ENCODE measurements around the gene PPP4R4. TPM values are rescaled to one million over a fixed set of nuclear protein-coding genes. Genes with fewer than 3 reads are reported as not detected.

The PPP4R4 gene
- total RNA-seq, 2 experiments from 2014 or later = 0.64 to 0.68 TPM

- Mint-ChIP-seq H3K4me3 (no peak overlapping the region), H3K27me3 (peaks cover 10% of the 10 kb centered on the region), H3K9me3 (ENCODE audit: low read depth) (no peaks in the 10 kb centered on the region), H3K27ac (no peak overlapping the region), H3K4me1 (peaks cover 27% of the 10 kb centered on the region), H3K36me3 (no peaks in the 10 kb centered on the region)
- no peak for DNase-seq
- no peak for ATAC-seq
- CTCF ChIA-PET = interaction anchor here (1.8 to 2.2 kb wide), 3 partner anchors 14 to 23 kb away, joined by 5 to 9 read pairs (median 6); no protein-coding TSS in a partner anchor
These were observed 16.9 kb upstream of the PPP4R4 start for GRCh38 chr14:94157197-94157596.

GRCh38 chr14:94158239-94158883 lies 15.8 kb upstream of the PPP4R4 start:
- no peaks in the 10 kb centered on the region for H3K36me3 Mint-ChIP-seq
- DNase-seq (peak; percentile 64), ATAC-seq (peak; percentile 74)
- peaks cover 5% of the 10 kb centered on the region for H3K27me3 Mint-ChIP-seq
- no peaks in the 10 kb centered on the region for H3K9me3 Mint-ChIP-seq (ENCODE audit: low read depth)
- peaks cover 29% of the 10 kb centered on the region for H3K4me1 Mint-ChIP-seq
- H3K27ac Mint-ChIP-seq = peak overlapping the region; percentile 56
- CTCF ChIA-PET = interaction anchor here (1.8 to 2.2 kb wide), 3 partner anchors 16 to 22 kb away, joined by 5 to 9 read pairs (median 6); no protein-coding TSS in a partner anchor
- no peak overlapping the region for H3K4me3 Mint-ChIP-seq

- Mint-ChIP-seq H3K27me3 (peaks cover 2% of the 10 kb centered on the region), H3K4me1 (peaks cover 29% of the 10 kb centered on the region), H3K9me3 (ENCODE audit: low read depth) (no peaks in the 10 kb centered on the region), H3K36me3 (no peaks in the 10 kb centered on the region), H3K4me3 (no peak overlapping the region), H3K27ac (no peak overlapping the region)
- ATAC-seq = no peak
- CTCF ChIA-PET = interaction anchor here (1.3 to 1.9 kb wide), 2 partner anchors 19 to 221 kb away, joined by 5 to 7 read pairs; no protein-coding TSS in a partner anchor
- DNase-seq = no peak
These were observed 13.1 kb upstream of the PPP4R4 start for GRCh38 chr14:94161058-94161457.

- Mint-ChIP-seq H3K27ac (no peak overlapping the region), H3K27me3 (peaks cover 2% of the 10 kb centered on the region), H3K4me1 (peaks cover 29% of the 10 kb centered on the region), H3K4me3 (no peak overlapping the region), H3K36me3 (no peaks in the 10 kb centered on the region), H3K9me3 (ENCODE audit: low read depth) (no peaks in the 10 kb centered on the region)
- CTCF ChIA-PET = interaction anchor here (1.0 to 2.8 kb wide), 5 partner anchors 9 to 222 kb away, joined by 4 to 9 read pairs (median 7); no protein-coding TSS in a partner anchor
- DNase-seq (no peak), ATAC-seq (no peak)
These were observed 12.1 kb upstream of the PPP4R4 start for GRCh38 chr14:94161981-94162380.

- CTCF ChIA-PET = interaction anchor here (0.6 to 2.8 kb wide), 6 partner anchors 8 to 507 kb away, joined by 4 to 9 read pairs (median 6); no protein-coding TSS in a partner anchor
- Mint-ChIP-seq H3K36me3 (no peaks in the 10 kb centered on the region), H3K27ac (no peak overlapping the region), H3K27me3 (no peaks in the 10 kb centered on the region), H3K4me3 (no peak overlapping the region), H3K4me1 (peaks cover 29% of the 10 kb centered on the region), H3K9me3 (ENCODE audit: low read depth) (no peaks in the 10 kb centered on the region)
- ATAC-seq (no peak), DNase-seq (no peak)
These were observed 11.7 kb upstream of the PPP4R4 start for GRCh38 chr14:94162466-94162865.

GRCh38 chr14:94163796-94164195 lies 10.3 kb upstream of the PPP4R4 start:
- DNase-seq (no peak), ATAC-seq (no peak)
- Mint-ChIP-seq H3K36me3 (no peaks in the 10 kb centered on the region), H3K27ac (no peak overlapping the region), H3K9me3 (ENCODE audit: low read depth) (no peaks in the 10 kb centered on the region), H3K4me3 (no peak overlapping the region), H3K27me3 (no peaks in the 10 kb centered on the region), H3K4me1 (peaks cover 16% of the 10 kb centered on the region)
- CTCF ChIA-PET = interaction anchor here (1.4 to 2.8 kb wide), 2 partner anchors 17 to 27 kb away, joined by 4 to 9 read pairs; no protein-coding TSS in a partner anchor

GRCh38 chr14:94164685-94165431 lies 9.3 kb upstream of the PPP4R4 start:
- H3K27ac Mint-ChIP-seq = no peak overlapping the region
- H3K27me3 Mint-ChIP-seq = no peaks in the 10 kb centered on the region
- no peak overlapping the region for H3K4me3 Mint-ChIP-seq
- no peak for DNase-seq
- H3K9me3 Mint-ChIP-seq (ENCODE audit: low read depth) = no peaks in the 10 kb centered on the region
- H3K4me1 Mint-ChIP-seq = peaks cover 12% of the 10 kb centered on the region
- CTCF ChIA-PET = interaction anchor here (0.8 to 1.4 kb wide), 3 partner anchors 9 to 509 kb away, joined by 3 to 4 read pairs (median 3); partner anchors contain the start of gene PPP4R4
- H3K36me3 Mint-ChIP-seq = no peaks in the 10 kb centered on the region
- ATAC-seq = no peak

- Mint-ChIP-seq H3K36me3 (no peaks in the 10 kb centered on the region), H3K27ac (no peak overlapping the region), H3K9me3 (ENCODE audit: low read depth) (no peaks in the 10 kb centered on the region), H3K4me3 (no peak overlapping the region), H3K4me1 (peaks cover 12% of the 10 kb centered on the region), H3K27me3 (peaks cover 5% of the 10 kb centered on the region)
- CTCF ChIA-PET = interaction anchor here (0.8 kb wide), 1 partner anchor 8 kb away, joined by 3 read pairs; the partner anchor contains the start of gene PPP4R4
- DNase-seq = no peak
- no peak for ATAC-seq
These were observed 8.4 kb upstream of the PPP4R4 start for GRCh38 chr14:94165744-94166143.

- no peak for ATAC-seq
- peaks cover 31% of the 10 kb centered on the region for H3K27me3 Mint-ChIP-seq
- no peak for DNase-seq
- peaks cover 8% of the 10 kb centered on the region for H3K4me1 Mint-ChIP-seq
- no peaks in the 10 kb centered on the region for H3K36me3 Mint-ChIP-seq
- no peak overlapping the region for H3K27ac Mint-ChIP-seq
- no peak overlapping the region for H3K4me3 Mint-ChIP-seq
- no peaks in the 10 kb centered on the region for H3K9me3 Mint-ChIP-seq (ENCODE audit: low read depth)
- CTCF ChIA-PET = interaction anchor here (1.0 to 4.4 kb wide), 7 partner anchors 8 to 316 kb away, joined by 3 to 23 read pairs (median 4); partner anchors contain the start of gene IFI27L2
These were observed 4.0 kb upstream of the PPP4R4 start for GRCh38 chr14:94170136-94170535.

GRCh38 chr14:94171208-94171607 lies 2.9 kb upstream of the PPP4R4 start:
- no peak for ATAC-seq
- CTCF ChIA-PET = interaction anchor here (1.0 to 4.4 kb wide), 3 partner anchors 9 to 39 kb away, joined by 3 to 23 read pairs (median 4); no protein-coding TSS in a partner anchor

GRCh38 chr14:94172545-94172944 lies 1.6 kb upstream of the PPP4R4 start:
- Mint-ChIP-seq H3K4me3 (peak overlapping the region; percentile 66), H3K27me3 (peaks cover 52% of the 10 kb centered on the region)
- CTCF ChIA-PET = interaction anchor here (1.1 kb wide), 1 partner anchor 10 kb away, joined by 3 read pairs; no protein-coding TSS in a partner anchor

More at GRCh38 chr14:94171208-94171607, 2.9 kb upstream of the PPP4R4 start:
- H3K9me3 Mint-ChIP-seq (ENCODE audit: low read depth) = no peaks in the 10 kb centered on the region
- peaks cover 41% of the 10 kb centered on the region for H3K27me3 Mint-ChIP-seq
- H3K36me3 Mint-ChIP-seq = no peaks in the 10 kb centered on the region
- H3K4me1 Mint-ChIP-seq = peaks cover 17% of the 10 kb centered on the region
- DNase-seq = no peak
- no peak overlapping the region for H3K4me3 Mint-ChIP-seq
- H3K27ac Mint-ChIP-seq = no peak overlapping the region

GRCh38 chr14:94173471-94173884 lies 644 bp upstream of the PPP4R4 start:
- peaks cover 17% of the 10 kb centered on the region for H3K4me1 Mint-ChIP-seq
- no peaks in the 10 kb centered on the region for H3K9me3 Mint-ChIP-seq (ENCODE audit: low read depth)
- H3K27me3 Mint-ChIP-seq = peaks cover 58% of the 10 kb centered on the region
- H3K4me3 Mint-ChIP-seq = peak overlapping the region; percentile 66
- peak overlapping the region; percentile 56 for H3K27ac Mint-ChIP-seq
- DNase-seq = no peak
- H3K36me3 Mint-ChIP-seq = no peaks in the 10 kb centered on the region
- ATAC-seq = no peak
- CTCF ChIA-PET = interaction anchor here (1.1 to 4.0 kb wide), 4 partner anchors 8 to 41 kb away, joined by 3 to 26 read pairs (median 12); no protein-coding TSS in a partner anchor

More at GRCh38 chr14:94172545-94172944, 1.6 kb upstream of the PPP4R4 start:
- Mint-ChIP-seq H3K4me1 (peaks cover 17% of the 10 kb centered on the region), H3K36me3 (no peaks in the 10 kb centered on the region), H3K27ac (no peak overlapping the region), H3K9me3 (ENCODE audit: low read depth) (no peaks in the 10 kb centered on the region)
- DNase-seq (no peak), ATAC-seq (no peak)

- Mint-ChIP-seq H3K36me3 (no peaks in the 10 kb centered on the region), H3K4me3 (peak overlapping the region; percentile 48), H3K4me1 (peaks cover 17% of the 10 kb centered on the region), H3K27ac (no peak overlapping the region), H3K27me3 (peaks cover 62% of the 10 kb centered on the region), H3K9me3 (ENCODE audit: low read depth) (no peaks in the 10 kb centered on the region)
- DNase-seq (no peak), ATAC-seq (no peak)
- CTCF ChIA-PET = interaction anchor here (0.6 to 4.0 kb wide), 7 partner anchors 26 to 235 kb away, joined by 3 to 26 read pairs (median 8); partner anchors contain the start of gene IFI27L2
These were observed 485 bp downstream of the PPP4R4 start for GRCh38 chr14:94174604-94175010.

Measured in activated CD8-positive, alpha-beta memory T cell treated with anti-CD3 and anti-CD28 coated beads, Interleukin-2, amount 10 ng/mL, durations not matched to agents 7 days and 5 days (primary cell).